Kidney (tissue), 14 donors: ENCODE results near the gene PROS1. TPM values are rescaled to one million over a fixed set of nuclear protein-coding genes. Genes with fewer than 3 reads are reported as not detected.
"Not testable (repeated sequence)": the region's sequence is repeated elsewhere in the genome, so short reads cannot be mapped to it uniquely, and the experiment has no call there.

Experiments
- DNase-seq, 5 donors: peaks; one replicate each; pipeline ENCODE4 v3.0.0-alpha.2; 2013 to 2020
- FAIRE-seq: peaks from 2 replicates; lab custom pipeline; 2012; peaks lifted over from hg19 to GRCh38; lab: Jason Lieb, UNC
- H3K27ac ChIP-seq, 2 donors: one replicate each; pipeline ENCODE4 v1.7.0; 2013; ENCODE audit warnings: low read depth in 2 of 2, low read length in 2 of 2, inconsistent platforms in 1 of 2
- H3K27me3 ChIP-seq: one replicate; pipeline ENCODE4 v1.7.1; 2013; ENCODE audit warnings: low read length, inconsistent platforms; ENCODE audit not compliant: control insufficient read depth, insufficient read depth
- H3K36me3 ChIP-seq, 3 donors: one replicate each; pipeline versions ENCODE4 v1.7.0 to v1.7.1; 2013; ENCODE audit warnings: low read length in 3 of 3, control low read depth in 1 of 3, inconsistent platforms in 1 of 3; ENCODE audit not compliant: insufficient read depth in 3 of 3, control insufficient read depth in 2 of 3
- H3K4me1 ChIP-seq, 3 donors: one replicate each; pipeline versions ENCODE4 v1.7.0 to v1.7.1; 2013; ENCODE audit warnings: low read length in 3 of 3, inconsistent platforms in 1 of 3, low read depth in 1 of 3; ENCODE audit not compliant: control insufficient read depth in 2 of 3, insufficient read depth in 2 of 3
- H3K4me3 ChIP-seq, 3 donors: one replicate each; pipeline versions ENCODE4 v1.7.0 to v1.8.1; 2013; ENCODE audit warnings: low read length in 3 of 3, control low read depth in 1 of 3, inconsistent platforms in 1 of 3
- H3K9ac ChIP-seq, 3 donors: one replicate each; pipeline versions ENCODE4 v1.7.0 to v1.7.1; 2013; ENCODE audit warnings: low read length in 3 of 3, control low read depth in 1 of 3, inconsistent platforms in 1 of 3
- H3K9me3 ChIP-seq, 3 donors: one replicate each; pipeline versions ENCODE4 v1.7.0 to v1.7.1; 2013; ENCODE audit warnings: low read length in 3 of 3, control low read depth in 1 of 3, inconsistent platforms in 1 of 3; ENCODE audit not compliant: control insufficient read depth in 2 of 3, insufficient read depth in 1 of 3
- intact Hi-C: fragments of 100-400 bp; cut with DNase I; formaldehyde crosslinking; loops from one replicate; pipeline ENCODE4 v1.11.1; 2022
- polyA plus RNA-seq: library from polyadenylated mRNA; stranded (reverse); fragments of 350-450 nt; fragmentation: Illumina TruSeq; extraction: RNeasy Lipid Tissue Mini Kit (QIAGEN cat#74804); gene quantifications from one replicate; pipeline ENCODE4 v1.2.3, GENCODE V29; 2014; ENCODE audit warnings: low read depth, low replicate concordance; ENCODE audit not compliant: insufficient read depth
- total RNA-seq: library from RNA; stranded (reverse); fragmentation: NEBNext Ultra II Directional; extraction: Animal tissue kit (Norgen Biotek cat#: 25700); gene quantifications from one replicate; pipeline ENCODE4 v1.2.1, GENCODE V29; 2021
- TF ChIP-seq, protein P1 (sequence below): IDR thresholded peaks from 3 replicates; pipeline ENCODE4 v1.5.1; 2012; ENCODE audit warnings: mild to moderate bottlenecking, moderate library complexity, borderline replicate concordance; ENCODE audit not compliant: insufficient read depth; ENCODE audit errors: extremely low read depth
- donor health status: control.
- donor health status: control.
- donor health status: control.
- donor health status: control.
- donor health status: control.
- donor health status: DM: yes; HTN: yes; CAD: no.
- donor health status: Normal renal cell carcinoma (clear cell type).

PROS1 gene
- total and polyA plus RNA-seq, 2 donors from 2014 or later: 30.0 to 56.2 TPM

DNA sequence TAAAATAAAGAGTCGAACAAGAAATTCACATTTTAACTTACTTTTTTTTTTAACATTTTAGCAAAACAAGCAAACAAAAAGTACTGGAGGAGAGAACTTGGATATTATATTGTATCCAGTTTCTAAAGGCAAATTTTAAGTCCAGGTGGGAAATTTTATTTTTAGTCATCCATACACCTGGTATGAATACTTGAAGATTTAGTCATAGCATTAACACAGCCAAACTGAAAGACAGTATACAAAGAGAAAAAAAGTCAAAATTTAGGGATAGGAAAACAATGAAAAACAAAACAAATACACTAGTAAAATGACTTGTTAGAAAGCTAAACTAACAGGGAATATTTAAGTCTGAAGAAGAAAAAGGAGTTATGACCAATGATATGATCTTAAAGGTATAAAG, 69.1 kb downstream of the PROS1 start:
- DNase-seq: no peak
- intact Hi-C loops: no loop called here
- no peak overlapping the region for H3K9ac ChIP-seq
- no peaks in the 10 kb centered on the region for H3K27me3 ChIP-seq
- no peaks in the 10 kb centered on the region for H3K36me3 ChIP-seq
- FAIRE-seq: no peak
- H3K4me1 ChIP-seq: no peaks in the 10 kb centered on the region
- H3K9me3 ChIP-seq: no peaks in the 10 kb centered on the region
- no peak overlapping the region for H3K27ac ChIP-seq
- no peak overlapping the region for H3K4me3 ChIP-seq
- TF ChIP-seq, protein P1, sequence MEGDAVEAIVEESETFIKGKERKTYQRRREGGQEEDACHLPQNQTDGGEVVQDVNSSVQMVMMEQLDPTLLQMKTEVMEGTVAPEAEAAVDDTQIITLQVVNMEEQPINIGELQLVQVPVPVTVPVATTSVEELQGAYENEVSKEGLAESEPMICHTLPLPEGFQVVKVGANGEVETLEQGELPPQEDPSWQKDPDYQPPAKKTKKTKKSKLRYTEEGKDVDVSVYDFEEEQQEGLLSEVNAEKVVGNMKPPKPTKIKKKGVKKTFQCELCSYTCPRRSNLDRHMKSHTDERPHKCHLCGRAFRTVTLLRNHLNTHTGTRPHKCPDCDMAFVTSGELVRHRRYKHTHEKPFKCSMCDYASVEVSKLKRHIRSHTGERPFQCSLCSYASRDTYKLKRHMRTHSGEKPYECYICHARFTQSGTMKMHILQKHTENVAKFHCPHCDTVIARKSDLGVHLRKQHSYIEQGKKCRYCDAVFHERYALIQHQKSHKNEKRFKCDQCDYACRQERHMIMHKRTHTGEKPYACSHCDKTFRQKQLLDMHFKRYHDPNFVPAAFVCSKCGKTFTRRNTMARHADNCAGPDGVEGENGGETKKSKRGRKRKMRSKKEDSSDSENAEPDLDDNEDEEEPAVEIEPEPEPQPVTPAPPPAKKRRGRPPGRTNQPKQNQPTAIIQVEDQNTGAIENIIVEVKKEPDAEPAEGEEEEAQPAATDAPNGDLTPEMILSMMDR: no peak

DNA sequence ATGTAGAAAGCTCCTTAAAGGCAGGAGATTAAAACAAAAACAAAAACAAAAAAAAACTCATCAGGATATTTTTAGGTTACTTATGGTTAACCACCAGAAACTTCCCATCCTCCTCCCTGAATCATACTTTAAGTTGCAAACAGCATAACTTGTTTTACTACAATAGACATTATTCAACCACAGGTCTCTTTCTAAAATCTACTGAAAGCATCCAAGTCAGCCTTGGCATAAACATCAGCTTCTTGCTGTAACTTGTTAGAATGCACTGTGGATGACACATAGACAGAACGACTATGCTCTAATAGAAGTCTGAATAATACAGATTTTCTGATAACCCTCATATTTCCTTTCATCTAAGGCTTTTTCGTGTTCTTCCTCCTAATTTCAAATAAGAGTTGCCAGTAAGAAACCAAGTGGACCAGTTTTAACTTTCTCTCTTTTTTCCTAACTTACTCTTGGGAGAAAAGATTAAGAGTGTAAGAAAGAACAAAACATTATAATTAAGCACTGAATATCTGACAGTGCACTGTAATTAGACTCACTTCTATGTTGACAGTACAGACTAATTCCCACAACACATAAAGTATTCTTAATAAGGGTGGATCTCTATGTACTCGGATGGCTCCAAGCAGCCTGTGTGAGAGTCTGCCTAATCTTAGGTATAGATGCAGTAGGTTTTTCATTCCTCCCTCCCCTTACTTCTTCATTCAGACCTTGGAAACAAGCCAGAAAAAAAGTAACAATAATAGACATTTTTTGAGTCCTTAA, 95.3 kb downstream of the PROS1 start:
- FAIRE-seq, H3K9ac ChIP-seq, H3K4me1 ChIP-seq, H3K27me3 ChIP-seq, intact Hi-C loops, H3K9me3 ChIP-seq, H3K4me3 ChIP-seq, H3K36me3 ChIP-seq, H3K27ac ChIP-seq, DNase-seq: not testable (repeated sequence)

GRCh38 chr3:93877427-93877826, 96.3 kb downstream of the PROS1 start:
- H3K9ac ChIP-seq, H3K4me1 ChIP-seq, H3K27me3 ChIP-seq, H3K36me3 ChIP-seq, DNase-seq, FAIRE-seq, H3K27ac ChIP-seq, H3K4me3 ChIP-seq, intact Hi-C loops, H3K9me3 ChIP-seq: not testable (repeated sequence)

GRCh38 chr3:93873412-93873811, 100.3 kb downstream of the PROS1 start:
- FAIRE-seq, H3K9ac ChIP-seq, H3K4me1 ChIP-seq, H3K27ac ChIP-seq, H3K4me3 ChIP-seq, H3K9me3 ChIP-seq, intact Hi-C loops, H3K36me3 ChIP-seq, DNase-seq, H3K27me3 ChIP-seq: not testable (repeated sequence)

DNA sequence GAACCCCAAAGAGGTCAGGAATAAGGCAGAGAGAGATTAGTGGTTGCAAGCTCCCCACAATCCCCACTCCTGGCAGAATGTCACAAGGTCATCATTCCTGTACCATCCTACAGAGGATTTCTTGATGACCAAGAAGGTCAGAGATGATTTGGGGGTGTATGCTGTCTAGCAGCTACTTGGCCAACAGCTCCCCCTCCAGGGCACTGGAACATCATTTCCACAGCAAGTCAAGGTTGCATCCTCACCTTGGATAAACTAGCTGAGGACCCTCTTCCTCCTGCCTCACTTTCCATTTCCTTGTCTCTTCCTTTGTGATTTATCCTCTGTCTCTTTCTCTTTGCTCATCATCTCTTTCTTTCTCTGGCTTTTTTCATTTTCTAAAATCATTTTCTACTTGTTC, 106.3 kb downstream of the PROS1 start:
- Histone ChIP-seq H3K9me3 (no peaks in the 10 kb centered on the region), H3K36me3 (no peaks in the 10 kb centered on the region), H3K27ac (no peak overlapping the region), H3K4me1 (no peaks in the 10 kb centered on the region), H3K9ac (no peak overlapping the region), H3K4me3 (no peak overlapping the region), H3K27me3 (no peaks in the 10 kb centered on the region)
- intact Hi-C loops: no loop called here
- FAIRE-seq: no peak
- TF ChIP-seq, protein P1: no peak
- DNase-seq: no peak
